SKM-1 treated with dmso at 0.1 percent for 144 hours (cell line): Measurements from ENCODE around the gene MACROD1.

Experiments used
- DNase-seq: peaks from one replicate; lab custom pipeline; 2025; ENCODE audit not compliant: unreplicated experiment; lab: John Stamatoyannopoulos, UW

MACROD1 gene

DNA sequence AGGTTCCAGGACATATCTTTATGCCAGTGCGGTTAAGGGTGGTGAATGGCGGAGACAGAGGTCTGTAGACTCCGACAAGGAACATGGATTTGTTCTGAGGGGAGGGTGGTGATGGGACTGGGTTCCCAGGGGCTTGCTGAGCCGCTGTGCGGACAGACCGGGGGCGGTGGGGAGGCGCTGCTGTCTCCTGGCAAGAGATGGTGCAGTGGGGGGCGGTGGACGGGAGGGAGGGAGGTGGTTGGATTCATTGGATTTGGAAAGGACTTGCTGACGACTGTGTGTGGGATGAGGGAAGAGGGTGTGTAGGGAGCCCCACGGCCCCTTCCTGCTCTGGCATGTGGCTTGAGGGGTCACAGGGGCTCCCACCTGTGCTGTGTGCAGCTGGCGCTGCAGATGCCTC, 87.0 kb downstream of the MACROD1 start:
- no peak for DNase-seq

DNA sequence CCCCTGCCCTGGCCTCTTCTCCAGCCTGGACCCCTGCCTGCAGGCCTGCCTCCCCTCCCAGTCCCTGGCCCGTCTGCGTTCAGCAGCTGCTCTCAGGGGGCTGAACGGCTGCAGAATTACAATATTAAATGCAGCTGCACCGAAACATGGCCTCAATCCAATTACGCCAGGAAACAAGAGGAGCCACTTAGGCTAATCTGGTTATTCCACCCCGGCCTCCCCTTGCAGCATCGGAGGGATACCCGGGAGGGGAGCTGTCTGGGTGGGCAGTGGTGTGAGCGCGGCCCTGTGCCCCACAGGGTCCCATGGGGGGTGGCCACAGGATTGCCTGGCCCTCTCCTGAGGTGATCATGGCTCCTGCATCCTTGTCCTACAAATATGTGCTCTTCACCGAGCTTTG, 87.6 kb downstream of the MACROD1 start:
- no peak for DNase-seq

DNA sequence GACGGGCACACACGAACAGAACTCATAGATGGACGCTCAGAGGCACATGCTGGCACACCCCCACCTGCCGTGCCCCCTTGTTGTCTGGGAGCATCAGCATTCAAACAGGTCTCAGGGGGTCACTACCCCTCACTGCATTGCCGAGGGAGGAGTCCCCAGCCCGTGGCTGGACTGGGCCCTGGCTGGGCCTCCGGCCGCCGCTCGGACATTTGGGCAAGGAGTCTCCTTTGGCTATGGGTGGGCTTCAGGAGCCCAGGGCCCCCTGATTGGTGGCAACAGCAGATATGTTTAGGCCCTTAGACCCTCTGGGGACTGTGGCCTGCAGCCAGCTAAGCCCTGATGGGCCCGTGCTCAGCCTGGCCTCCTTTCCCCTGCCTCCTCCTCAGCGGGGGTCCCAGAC, 88.3 kb downstream of the MACROD1 start:
- no peak for DNase-seq

DNA sequence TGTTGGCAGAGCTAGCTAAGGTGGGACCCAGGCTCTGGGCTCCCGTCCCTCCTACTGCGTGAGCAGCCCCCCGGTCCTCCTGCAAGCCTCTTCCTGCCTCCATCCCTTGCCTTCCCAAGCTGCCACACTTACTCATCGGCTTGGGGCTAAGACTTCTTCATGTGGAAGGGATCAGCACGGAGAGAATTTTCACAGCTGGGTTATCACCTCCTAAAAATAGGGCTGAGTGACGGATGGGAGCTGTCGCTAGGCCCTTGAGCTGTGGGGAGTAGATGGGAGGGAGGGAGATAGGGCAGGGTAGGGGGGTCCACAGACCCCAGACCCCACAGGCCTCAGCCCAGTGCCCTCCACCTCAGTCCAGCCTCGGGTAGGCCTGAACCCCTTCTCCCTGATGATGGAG, 89.2 kb downstream of the MACROD1 start:
- DNase-seq, result no peak

DNA sequence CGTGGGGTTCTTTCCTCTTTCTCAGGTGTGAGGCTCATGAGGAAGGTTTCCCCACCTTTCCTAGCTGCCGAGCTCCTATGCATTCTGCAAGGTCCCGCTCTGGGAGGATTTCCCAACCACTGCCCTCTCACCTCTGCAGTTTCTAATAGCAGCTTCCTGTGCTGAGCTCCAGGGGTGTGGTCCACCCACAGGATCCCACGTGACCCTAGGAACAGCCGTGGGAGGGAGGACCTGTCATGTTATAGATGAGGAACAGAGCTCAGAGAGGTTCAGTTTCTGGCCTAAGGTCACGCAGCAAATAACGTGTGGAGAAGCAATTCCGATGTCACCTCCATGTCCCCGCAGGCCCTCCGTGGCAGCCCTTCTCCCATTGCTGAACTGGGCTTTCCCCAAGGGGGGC, 91.7 kb downstream of the MACROD1 start:
- peak; percentile 81 for DNase-seq

DNA sequence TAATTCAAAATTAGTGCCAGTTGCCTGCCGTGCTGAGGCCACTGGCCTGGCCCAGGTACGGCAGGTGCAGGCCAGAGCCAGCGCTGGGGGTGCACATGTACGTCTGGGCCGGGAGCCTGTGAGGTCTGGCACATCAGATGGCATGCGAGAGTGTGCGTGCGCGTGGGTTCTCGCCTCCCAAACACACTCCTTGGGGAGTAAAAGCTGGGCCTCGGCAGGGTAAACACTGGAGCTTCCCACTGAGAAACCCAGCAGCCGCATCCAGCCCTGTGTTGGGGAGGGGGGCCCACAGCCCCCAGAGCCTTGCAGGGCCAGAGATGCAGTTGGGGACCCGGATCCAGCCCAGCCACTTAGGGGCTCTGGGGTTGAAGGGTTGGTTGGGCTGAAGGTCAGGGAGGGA, 92.4 kb downstream of the MACROD1 start:
- no peak for DNase-seq

DNA sequence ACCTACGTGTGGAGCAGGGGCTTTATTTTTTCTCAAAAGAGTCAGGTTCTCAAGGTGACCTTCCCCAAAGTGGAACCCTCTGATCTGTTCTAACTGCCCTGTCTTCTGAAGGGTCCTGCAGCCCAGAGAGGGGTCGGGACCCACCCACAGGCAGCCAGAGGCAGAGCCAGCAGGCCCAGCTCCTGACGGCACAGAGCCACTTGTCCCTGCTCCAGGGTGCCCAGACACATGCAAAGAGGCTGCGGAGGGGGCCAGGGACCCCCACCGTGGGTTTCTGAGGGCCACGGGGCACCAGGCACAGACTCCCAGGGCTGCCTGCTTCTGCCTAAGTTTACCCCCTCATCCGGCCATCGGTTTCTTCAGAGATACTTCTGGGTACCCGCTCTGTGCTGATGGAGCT, 93.0 kb downstream of the MACROD1 start:
- no peak for DNase-seq

DNA sequence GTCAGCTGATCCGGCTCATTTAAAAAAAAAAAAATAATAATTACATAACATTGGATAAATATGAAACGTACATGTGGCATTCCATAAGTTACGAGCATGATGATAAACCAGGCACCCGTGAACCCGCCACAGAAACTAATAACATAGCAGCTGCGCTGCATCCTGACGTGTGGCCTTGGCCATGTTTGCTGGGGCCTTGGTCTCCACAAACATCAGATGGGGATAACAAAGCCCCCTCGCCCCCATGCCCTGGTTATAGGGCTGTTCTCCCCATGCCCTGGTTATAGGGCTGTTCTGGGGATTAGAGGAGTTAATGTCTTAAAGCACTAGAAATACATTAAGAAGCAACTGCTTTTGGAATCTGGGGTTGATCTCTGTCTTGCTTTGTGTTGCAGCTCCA, 93.5 kb downstream of the MACROD1 start:
- no peak for DNase-seq

DNA sequence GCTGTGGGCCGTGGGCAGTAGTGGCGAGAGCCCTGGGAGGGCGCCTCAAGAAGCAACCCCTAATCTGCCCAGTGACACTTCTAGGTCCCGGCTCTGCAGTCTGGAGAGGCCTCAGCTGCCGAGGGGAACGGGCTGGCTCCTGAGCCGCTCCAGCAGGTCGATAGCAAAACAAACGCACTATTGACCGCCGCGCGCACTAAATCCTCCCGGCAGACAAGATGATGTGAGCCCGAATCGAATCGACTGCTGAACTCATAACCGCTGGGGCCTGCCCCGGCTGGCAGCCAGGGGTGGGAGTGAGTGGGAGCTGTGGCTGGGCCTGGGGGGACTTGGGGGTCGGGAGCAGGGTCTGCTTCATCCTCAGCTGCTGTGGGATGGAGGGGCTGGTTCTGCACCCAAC, 94.1 kb downstream of the MACROD1 start:
- DNase-seq, result no peak

DNA sequence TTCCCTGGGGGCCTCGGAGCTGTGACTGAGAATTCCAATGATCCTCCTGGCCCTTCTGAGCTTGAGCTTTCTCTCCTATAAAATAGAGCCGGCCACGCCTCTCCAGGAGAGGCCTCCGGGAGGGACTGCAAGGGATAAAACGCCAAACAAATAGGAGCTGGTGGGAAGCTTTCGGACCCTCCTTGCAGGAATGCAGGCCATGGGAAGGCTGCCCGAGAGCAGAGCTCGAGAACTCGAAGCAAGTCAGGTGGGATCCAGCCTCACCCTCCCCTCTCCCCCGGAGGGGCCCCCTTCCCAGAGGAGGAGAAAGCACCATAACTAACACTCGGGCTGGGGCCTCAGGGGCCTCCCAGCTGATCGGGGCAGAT, 95.6 kb downstream of the MACROD1 start:
- no peak for DNase-seq

DNA sequence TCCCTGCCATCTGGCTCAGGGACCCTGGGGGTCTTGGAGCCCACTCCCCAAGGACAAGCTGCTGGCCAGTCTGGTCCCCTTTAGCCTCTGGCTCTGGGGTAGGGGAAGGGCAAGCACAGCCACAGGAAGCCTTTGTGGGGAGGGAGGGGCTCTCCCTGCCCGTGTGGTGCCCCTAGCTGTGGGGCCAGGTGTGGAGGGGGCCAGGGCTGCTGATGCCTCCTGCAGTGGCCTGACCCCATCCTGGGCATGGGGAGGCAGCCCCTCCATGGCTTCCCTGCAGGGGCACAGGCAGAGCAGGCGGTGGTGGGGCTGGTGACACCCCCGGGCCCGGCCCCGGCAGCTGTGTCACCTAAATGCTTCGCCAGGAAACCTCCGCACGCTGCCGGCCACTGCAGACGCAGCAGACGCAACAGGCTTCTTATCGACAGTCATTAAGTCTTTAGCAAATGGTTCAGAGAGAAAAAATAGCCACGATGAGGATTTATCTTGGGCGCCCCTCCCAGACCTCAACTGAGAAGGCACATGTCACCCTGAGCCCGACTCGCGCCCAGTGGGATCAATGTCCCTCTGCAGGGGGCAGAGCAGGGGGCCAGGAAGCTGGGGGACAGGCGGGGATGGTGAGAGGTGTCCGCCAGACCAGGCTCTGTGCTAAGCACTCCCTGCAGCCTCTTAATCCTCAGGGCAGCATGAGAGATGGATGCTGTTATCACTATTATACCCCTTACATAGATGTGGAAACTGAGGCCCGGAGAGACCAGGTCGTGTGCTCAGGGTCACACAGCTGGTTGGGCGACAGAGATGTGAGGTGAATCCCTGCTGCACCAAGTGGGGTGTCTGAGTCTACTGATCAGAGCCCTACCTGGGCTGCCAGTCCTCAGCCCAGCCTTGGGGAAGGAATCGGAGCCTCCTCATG, 96.3 kb downstream of the MACROD1 start:
- DNase-seq, result no peak

DNA sequence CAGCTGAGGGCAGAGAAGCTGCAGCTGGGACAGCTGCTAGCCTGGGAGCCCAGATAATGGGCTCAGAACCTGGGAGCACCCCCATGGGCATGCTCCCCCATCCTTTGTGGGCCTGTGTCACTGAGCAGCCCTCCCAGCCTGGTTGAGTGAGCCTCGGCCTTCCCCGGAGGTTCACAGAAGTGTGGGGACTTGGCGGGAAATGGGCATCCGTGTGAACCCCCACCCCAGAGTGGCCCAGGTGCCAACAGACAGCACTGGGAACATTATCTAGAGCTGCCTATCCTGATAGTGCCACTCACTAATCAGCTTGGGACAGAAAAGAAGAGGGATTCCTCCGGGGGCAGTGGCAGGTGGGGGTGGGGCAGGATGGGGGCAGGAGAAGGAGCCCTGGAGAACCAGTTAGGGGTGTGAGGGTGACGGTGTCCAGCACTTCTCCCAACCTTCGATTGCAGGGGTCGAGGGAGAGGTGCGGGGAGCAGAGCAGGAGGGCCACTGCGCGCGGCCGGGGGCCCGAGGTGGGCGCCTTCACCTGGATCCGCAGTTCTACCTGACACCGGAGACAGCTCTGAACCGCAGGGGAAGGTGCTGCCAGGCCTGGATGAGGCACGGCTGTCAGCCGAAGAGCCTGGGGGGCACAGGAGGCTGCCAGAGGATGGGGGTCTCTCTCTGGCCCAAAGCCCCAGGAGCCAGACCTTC, 97.1 kb downstream of the MACROD1 start:
- no peak for DNase-seq

DNA sequence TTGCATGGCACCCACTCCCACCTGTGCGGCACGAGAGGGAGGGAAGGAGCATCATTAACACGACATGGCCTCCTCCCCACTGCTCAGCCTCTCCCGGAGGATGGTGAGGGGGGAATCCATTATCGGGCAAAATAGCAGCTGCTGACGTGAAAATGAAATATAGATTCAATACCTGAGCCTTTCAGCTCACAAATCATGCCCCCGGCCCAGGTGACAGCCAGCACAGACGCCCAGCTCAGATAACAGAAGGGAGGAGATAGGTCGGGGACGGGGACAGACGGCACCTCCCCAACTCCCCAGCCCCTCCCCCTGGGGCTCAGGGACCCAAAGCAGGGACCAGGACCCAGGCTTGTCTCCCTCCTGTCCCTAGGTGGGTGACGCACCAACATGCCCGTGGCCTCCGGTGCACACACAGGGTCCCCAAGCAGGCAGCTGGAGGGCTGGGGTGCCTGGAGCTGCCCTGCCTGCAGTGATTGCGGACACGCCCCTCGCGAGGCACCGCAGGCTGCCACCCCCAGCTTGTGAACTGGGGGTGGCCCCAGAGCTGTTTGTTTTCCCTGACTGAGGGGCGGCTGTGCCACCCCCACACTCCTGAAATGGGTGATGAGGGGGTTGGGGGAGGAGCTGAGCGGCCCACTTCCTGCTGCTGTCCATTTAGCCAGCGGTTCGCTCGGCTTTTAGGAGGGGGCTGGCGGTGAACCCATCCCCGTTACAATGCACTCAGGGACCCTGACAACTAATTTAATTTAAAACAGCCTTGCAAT, 98.5 kb downstream of the MACROD1 start:
- DNase-seq, result no peak

DNA sequence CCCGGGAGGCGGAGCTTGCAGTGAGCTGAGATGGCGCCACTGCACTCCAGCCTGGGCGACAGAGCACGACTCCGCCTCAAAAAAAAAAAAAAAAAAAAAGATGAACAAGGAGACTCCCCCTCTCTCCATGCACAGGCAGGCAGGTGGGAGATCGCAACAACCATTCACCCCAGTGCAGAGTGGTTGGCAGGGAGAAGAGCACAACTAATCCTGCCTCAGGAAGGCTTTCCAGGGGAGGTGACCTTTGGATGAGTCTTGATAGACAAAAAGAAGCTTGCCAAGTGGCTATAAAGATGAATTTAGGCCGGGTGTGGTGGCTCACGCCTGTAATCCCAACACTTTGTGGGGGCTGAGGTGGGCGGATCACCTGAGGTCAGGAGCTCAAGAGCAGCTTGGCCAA, 100.2 kb downstream of the MACROD1 start:
- no peak for DNase-seq

DNA sequence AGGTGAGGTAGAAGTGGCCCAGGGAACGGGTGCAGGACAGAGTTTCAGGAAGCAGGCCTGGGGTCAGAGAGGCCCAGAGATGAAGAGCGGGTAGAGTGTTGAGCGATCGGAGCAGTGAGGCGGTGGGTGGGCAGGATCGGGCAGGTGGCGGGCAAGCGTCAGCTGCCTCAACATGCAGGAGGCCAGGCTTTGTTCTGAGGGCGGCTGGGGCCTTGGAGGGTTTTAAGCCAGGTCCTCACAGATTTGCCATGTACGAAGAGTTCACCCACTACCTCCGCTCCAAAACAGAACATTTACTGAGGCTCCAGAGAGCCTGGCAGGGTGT, 100.8 kb downstream of the MACROD1 start:
- no peak for DNase-seq

DNA sequence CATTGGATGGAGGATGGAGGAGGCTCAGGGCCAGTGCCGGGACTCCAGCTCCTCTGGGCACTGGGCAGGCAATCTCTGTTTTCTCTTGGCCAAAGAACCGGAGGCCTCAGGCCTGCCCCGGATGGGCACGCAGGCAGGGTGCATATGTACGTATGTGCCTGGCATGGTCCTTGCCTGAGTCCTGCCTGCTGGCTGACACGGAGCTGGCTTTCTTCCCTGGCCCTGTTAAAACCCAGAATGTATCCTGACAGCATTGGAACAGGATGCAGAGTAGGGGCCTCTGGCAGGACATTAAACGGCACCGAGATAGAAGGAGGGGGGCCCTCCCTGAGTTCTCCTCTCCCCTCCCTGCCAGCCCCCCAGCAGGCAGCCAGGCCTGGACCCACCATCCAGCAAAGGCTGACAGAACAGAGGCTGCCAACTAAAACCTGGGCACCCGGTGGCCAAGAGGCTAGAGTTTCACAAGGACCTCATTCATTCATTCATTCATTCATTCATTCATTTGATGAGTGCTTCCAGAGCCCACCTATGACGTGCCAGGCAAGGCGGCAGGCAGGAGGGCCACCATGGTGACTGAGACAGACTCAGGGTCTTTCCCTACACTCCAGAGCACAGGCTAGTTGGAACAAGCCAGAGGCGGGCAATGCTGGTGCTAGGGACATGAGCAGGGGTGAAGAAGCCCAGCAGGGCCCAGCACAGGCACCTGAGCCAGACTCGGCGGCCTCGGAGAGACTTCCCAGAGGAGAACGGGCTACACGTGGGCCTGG, 101.4 kb downstream of the MACROD1 start:
- no peak for DNase-seq

DNA sequence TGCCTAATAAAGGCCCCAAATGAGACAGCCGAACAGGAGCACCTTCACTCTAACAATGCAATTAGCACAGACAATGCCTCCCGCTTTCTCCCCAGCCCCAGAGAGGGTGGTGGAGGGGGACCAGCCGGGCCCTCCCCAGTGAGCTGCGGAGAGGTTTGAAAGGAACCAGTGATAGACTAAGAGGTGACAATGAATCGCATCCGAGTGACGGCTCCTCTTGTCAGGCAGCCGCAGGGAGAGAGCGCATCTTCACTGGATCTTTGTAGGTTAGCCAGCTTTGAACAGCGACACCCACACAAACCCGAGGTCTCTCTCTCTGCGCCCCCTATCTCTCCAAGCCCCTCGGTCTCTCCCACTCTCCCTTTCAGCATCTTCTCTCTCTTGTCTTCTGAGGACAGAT, 102.1 kb downstream of the MACROD1 start:
- no peak for DNase-seq

DNA sequence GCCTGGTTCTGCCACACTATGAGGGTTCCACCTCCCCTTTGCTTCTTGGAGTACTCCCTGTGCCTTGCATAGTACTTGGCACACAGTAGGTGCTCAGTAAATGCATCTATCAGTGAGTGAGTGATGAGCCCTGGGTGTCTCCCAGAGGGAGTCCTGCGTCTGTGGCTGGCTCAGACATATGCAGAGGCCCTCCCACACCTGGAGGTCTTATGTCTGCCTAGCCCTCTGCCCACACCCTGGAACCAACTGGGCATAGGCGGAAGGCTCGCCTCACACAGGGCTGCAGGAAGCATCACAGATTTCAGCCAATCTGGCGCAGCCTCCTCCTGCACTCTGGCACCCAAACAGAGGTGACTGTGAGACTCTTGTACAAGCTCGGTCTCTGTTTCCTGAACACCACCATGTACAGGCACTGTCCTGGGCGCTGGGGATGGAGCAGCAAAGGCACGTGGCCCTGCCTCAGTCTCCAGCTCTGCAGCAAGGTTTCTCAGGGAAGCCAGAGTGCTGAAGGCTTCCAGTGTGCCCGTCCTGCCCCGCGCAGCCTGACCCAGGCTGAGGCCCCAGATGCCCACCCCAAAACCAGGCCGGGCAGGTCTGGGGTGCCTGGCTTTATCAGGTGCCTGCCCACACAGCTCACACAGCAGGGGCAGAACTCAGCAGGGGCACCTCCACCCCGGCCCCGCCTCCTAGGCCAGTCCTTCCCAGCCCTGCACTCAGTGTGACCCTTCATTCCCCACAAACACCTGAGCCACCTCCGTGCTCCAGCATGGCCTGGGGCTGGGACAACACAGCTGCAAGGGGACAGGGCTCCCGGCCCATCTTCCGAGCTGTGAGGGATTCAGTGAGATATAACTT, 103.5 kb downstream of the MACROD1 start:
- DNase-seq, result no peak

DNA sequence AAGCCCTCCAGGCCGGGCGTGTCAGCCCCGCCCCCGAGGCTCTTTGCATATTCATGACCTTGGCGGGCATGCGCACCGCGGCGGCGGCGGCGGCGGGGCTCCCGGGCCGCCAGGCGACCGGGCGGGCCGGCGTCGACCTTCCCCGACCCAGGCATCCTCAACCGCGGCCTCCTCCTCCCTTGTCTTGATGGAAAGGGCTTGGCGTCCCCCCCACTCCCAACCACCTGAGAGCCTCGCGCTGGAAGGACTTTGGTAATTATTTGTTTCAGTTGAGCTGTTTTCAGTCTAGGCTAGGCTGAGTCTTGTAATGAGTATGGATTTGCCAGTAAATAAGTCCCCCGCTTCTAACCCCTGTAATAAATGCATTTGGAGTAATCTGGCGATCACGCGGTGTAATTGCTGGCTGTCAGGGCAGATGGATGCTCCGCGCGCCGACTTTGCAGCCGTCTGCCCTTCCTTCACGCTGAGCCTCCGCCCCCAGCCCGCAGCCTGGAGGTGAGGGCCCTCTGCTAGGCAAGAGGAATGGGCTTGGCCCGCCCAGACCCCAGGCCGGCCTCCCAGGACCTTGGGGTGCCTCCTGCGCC, 105.0 kb downstream of the MACROD1 start:
- no peak for DNase-seq

DNA sequence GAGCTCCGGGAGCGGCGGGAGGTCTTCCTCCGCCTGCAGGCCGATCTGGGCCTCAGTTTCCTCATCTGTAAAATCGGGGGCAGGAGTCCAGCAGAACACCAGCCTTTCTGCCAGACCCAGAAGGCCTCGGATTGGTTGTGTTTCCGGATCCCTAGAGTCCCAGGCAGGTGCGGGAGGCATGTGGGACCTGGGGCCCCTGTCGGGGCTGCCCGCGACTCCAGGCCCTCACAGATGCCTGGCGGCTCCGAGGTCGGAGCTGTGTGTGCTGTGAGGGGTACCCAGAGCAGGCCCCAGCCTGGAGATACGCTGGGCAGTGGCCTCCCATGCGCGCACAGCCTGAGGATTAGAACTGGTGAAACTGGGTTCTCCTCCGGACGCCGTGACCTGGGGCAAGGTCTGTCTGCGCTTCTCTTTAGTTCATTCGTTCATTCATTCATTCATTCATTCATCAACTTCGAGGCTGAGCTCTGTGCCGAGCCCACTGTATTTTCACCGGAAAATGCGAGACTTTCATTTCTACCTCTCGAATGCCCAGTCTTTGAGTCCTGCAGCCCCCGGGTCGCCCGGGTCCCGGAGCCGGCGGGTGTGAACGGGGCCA, 105.6 kb downstream of the MACROD1 start:
- no peak for DNase-seq
